ENCODE data around the gene CCR4.

DNA sequence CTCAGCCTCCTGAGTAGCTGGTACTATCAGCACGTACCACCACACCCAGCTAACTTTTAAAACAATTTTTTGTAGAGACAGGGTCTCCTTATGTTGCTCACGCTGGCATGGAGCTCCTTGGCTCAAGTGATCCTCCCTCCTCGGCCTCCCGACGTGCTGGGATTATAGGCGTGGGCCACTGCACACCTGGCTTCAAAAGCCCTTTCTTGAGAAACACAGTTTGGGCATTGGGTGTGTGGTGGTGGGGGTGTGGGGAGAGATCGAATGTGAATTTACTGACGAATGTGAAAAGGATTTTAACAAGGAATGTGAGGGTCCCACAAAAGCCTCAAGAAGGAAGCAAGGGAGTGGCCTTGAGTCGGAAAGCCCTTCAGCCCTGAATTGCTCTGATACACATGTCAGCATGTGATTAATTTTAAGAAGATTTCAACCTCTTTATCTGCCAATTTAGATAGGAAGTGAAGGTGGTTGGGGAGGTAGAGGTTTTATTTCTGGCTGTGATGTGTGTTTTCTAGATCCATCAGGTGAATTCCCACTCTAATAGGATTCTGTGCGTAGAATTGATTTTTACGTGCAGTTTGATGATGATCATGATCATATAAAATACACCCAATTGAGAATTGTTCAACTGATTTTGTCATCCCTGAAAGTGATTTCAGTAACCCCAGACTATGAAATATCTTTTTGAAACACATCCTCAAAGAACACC, 1.1 kb downstream of the CCR4 start:
- TF ChIP-seq, protein P1, sequence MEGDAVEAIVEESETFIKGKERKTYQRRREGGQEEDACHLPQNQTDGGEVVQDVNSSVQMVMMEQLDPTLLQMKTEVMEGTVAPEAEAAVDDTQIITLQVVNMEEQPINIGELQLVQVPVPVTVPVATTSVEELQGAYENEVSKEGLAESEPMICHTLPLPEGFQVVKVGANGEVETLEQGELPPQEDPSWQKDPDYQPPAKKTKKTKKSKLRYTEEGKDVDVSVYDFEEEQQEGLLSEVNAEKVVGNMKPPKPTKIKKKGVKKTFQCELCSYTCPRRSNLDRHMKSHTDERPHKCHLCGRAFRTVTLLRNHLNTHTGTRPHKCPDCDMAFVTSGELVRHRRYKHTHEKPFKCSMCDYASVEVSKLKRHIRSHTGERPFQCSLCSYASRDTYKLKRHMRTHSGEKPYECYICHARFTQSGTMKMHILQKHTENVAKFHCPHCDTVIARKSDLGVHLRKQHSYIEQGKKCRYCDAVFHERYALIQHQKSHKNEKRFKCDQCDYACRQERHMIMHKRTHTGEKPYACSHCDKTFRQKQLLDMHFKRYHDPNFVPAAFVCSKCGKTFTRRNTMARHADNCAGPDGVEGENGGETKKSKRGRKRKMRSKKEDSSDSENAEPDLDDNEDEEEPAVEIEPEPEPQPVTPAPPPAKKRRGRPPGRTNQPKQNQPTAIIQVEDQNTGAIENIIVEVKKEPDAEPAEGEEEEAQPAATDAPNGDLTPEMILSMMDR (IDR thresholded peaks at IDR 0.05), result no peak
- TF ChIP-seq, protein P2, sequence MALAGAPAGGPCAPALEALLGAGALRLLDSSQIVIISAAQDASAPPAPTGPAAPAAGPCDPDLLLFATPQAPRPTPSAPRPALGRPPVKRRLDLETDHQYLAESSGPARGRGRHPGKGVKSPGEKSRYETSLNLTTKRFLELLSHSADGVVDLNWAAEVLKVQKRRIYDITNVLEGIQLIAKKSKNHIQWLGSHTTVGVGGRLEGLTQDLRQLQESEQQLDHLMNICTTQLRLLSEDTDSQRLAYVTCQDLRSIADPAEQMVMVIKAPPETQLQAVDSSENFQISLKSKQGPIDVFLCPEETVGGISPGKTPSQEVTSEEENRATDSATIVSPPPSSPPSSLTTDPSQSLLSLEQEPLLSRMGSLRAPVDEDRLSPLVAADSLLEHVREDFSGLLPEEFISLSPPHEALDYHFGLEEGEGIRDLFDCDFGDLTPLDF (CRISPR knock-in tag; IDR thresholded peaks at IDR 0.05), result no peak
- TF ChIP-seq, protein P3, sequence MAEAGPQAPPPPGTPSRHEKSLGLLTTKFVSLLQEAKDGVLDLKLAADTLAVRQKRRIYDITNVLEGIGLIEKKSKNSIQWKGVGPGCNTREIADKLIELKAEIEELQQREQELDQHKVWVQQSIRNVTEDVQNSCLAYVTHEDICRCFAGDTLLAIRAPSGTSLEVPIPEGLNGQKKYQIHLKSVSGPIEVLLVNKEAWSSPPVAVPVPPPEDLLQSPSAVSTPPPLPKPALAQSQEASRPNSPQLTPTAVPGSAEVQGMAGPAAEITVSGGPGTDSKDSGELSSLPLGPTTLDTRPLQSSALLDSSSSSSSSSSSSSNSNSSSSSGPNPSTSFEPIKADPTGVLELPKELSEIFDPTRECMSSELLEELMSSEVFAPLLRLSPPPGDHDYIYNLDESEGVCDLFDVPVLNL (CRISPR knock-in tag; IDR thresholded peaks at IDR 0.05; ENCODE audit: borderline replicate concordance, low read depth), result no peak
- TF ChIP-seq GTF2I (CRISPR knock-in tag; conservative IDR thresholded peaks at IDR 0.05) (no peak), TEAD4 (CRISPR knock-in tag; IDR thresholded peaks at IDR 0.05) (no peak), NFYB (CRISPR knock-in tag; conservative IDR thresholded peaks at IDR 0.05; ENCODE audit: low read depth) (no peak), TCF7 (CRISPR knock-in tag; IDR thresholded peaks at IDR 0.05; ENCODE audit: low read depth) (no peak), FOXJ3 (CRISPR knock-in tag; IDR thresholded peaks at IDR 0.05; ENCODE audit: borderline replicate concordance) (no peak)
- TF ChIP-seq, protein P4, sequence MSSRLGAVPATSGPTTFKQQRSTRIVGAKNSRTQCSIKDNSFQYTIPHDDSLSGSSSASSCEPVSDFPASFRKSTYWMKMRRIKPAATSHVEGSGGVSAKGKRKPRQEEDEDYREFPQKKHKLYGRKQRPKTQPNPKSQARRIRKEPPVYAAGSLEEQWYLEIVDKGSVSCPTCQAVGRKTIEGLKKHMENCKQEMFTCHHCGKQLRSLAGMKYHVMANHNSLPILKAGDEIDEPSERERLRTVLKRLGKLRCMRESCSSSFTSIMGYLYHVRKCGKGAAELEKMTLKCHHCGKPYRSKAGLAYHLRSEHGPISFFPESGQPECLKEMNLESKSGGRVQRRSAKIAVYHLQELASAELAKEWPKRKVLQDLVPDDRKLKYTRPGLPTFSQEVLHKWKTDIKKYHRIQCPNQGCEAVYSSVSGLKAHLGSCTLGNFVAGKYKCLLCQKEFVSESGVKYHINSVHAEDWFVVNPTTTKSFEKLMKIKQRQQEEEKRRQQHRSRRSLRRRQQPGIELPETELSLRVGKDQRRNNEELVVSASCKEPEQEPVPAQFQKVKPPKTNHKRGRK (CRISPR knock-in tag; IDR thresholded peaks at IDR 0.05; ENCODE audit: borderline replicate concordance), result no peak
- TF ChIP-seq, protein P5, sequence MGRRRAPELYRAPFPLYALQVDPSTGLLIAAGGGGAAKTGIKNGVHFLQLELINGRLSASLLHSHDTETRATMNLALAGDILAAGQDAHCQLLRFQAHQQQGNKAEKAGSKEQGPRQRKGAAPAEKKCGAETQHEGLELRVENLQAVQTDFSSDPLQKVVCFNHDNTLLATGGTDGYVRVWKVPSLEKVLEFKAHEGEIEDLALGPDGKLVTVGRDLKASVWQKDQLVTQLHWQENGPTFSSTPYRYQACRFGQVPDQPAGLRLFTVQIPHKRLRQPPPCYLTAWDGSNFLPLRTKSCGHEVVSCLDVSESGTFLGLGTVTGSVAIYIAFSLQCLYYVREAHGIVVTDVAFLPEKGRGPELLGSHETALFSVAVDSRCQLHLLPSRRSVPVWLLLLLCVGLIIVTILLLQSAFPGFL (CRISPR knock-in tag; IDR thresholded peaks at IDR 0.05; ENCODE audit: borderline replicate concordance), result no peak
- TF ChIP-seq, protein P6, sequence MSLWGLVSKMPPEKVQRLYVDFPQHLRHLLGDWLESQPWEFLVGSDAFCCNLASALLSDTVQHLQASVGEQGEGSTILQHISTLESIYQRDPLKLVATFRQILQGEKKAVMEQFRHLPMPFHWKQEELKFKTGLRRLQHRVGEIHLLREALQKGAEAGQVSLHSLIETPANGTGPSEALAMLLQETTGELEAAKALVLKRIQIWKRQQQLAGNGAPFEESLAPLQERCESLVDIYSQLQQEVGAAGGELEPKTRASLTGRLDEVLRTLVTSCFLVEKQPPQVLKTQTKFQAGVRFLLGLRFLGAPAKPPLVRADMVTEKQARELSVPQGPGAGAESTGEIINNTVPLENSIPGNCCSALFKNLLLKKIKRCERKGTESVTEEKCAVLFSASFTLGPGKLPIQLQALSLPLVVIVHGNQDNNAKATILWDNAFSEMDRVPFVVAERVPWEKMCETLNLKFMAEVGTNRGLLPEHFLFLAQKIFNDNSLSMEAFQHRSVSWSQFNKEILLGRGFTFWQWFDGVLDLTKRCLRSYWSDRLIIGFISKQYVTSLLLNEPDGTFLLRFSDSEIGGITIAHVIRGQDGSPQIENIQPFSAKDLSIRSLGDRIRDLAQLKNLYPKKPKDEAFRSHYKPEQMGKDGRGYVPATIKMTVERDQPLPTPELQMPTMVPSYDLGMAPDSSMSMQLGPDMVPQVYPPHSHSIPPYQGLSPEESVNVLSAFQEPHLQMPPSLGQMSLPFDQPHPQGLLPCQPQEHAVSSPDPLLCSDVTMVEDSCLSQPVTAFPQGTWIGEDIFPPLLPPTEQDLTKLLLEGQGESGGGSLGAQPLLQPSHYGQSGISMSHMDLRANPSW (CRISPR knock-in tag; conservative IDR thresholded peaks at IDR 0.05; ENCODE audit: low read depth), result no peak
- TF ChIP-seq, protein P7, sequence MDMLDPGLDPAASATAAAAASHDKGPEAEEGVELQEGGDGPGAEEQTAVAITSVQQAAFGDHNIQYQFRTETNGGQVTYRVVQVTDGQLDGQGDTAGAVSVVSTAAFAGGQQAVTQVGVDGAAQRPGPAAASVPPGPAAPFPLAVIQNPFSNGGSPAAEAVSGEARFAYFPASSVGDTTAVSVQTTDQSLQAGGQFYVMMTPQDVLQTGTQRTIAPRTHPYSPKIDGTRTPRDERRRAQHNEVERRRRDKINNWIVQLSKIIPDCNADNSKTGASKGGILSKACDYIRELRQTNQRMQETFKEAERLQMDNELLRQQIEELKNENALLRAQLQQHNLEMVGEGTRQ (CRISPR knock-in tag; IDR thresholded peaks at IDR 0.05), result no peak
